Superior temporal gyrus (tissue), 1 donor: ENCODE results near the gene SLC38A3.

Experiments used
- DNase-seq: peaks from one replicate; pipeline ENCODE4 v3.0.0-alpha.2; 2016; ENCODE audit errors: extremely low spot score

SLC38A3 gene

GRCh38 chr3:50267280-50267913 lies 62.3 kb downstream of the SLC38A3 start:
- DNase-seq: peak; percentile 64

- DNase-seq: no peak
Observed at GRCh38 chr3:50268276-50268675, 63.2 kb downstream of the SLC38A3 start.

- DNase-seq: peak; percentile 71
Observed at GRCh38 chr3:50268703-50269451, 63.8 kb downstream of the SLC38A3 start, which contains the start of gene SEMA3B. Gene SEMA3B (plus strand): TSS chr3:50269147. CDS start chr3:50269241, 94 bp downstream.

GRCh38 chr3:50269460-50269859 lies 64.4 kb downstream of the SLC38A3 start:
- DNase-seq: no peak

GRCh38 chr3:50269977-50270413 lies 64.9 kb downstream of the SLC38A3 start:
- no peak for DNase-seq

- no peak for DNase-seq
Observed at GRCh38 chr3:50270422-50271224, 65.6 kb downstream of the SLC38A3 start.
